GM12892 (cell line): ENCODE data around the gene ZAR1L.

ENCODE experiments used
- POLR2AphosphoS5 ChIP-seq: IDR thresholded peaks from 2 replicates; pipeline ENCODE4 v1.6.1; 2011; ENCODE audit warnings: low read depth, low read length, control low read depth
- TAF1 ChIP-seq: IDR thresholded peaks from 2 replicates; pipeline ENCODE4 v1.6.1; 2011; ENCODE audit warnings: low read depth, mild to moderate bottlenecking, control low read depth, low read length, borderline replicate concordance

DNA sequence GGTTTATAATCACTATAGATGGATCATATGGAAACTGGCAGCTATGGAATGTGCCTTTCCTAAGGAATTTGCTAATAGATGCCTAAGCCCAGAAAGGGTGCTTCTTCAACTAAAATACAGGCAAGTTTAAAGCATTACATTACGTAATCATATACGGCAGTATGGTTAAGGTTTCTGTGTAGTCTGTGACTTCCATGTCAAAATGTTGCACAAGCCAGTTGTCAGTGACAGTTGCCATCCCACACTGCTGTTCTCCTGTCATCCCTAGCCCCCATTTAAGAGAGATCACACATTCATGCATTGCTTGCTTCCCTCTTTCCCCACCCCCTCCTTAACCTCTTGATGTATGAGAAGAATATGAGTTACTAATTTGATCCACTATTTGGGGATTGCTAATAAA is 47.4 kb upstream of the ZAR1L start:
- TF ChIP-seq TAF1 (no peak), POLR2AphosphoS5 (no peak)
